NCI-H1092 (cell line): ENCODE data around the gene RBM12.

Experiments used
- DNase-seq: peaks from one replicate; lab custom pipeline; 2025; lab: John Stamatoyannopoulos, UW

RBM12 gene

DNA sequence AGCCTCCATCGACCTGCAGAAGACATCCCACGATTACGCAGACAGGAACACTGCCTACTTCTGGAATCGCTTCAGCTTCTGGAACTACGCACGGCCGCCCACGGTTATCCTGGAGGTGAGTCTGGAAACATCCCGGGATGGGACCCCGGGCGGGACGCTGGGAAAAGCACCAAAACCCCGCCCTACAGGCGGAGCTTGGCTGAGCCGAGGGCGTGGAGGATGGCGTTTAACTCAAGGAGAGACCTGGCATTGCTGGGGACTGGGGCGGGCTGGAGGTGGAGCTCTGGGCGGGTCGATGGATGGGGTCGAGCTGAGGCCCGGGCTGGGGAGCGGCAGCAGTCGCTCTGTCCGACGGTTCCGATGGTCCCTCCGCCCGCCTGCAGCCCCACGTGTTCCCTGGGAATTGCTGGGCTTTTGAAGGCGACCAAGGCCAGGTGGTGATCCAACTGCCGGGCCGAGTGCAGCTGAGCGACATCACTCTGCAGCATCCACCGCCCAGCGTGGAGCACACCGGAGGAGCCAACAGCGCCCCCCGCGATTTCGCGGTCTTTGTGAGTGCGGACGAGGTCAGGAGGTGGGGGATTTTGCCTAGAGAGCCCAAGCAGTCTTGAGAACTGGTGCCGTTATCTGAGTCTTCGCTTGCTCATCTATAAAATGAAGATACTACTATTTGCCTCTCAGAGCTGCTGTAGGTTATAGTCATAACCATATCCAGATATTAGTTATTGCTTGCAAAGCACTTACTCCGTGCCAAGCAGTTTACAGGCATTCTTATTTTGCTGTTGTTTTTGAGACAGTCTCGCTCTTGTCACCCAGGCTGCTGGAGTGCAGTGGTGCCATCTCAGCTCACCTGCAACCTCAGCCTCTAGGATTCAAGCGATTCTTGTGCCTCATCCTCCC, 45.3 kb downstream of the RBM12 start:
- DNase-seq, result peak; percentile 40

DNA sequence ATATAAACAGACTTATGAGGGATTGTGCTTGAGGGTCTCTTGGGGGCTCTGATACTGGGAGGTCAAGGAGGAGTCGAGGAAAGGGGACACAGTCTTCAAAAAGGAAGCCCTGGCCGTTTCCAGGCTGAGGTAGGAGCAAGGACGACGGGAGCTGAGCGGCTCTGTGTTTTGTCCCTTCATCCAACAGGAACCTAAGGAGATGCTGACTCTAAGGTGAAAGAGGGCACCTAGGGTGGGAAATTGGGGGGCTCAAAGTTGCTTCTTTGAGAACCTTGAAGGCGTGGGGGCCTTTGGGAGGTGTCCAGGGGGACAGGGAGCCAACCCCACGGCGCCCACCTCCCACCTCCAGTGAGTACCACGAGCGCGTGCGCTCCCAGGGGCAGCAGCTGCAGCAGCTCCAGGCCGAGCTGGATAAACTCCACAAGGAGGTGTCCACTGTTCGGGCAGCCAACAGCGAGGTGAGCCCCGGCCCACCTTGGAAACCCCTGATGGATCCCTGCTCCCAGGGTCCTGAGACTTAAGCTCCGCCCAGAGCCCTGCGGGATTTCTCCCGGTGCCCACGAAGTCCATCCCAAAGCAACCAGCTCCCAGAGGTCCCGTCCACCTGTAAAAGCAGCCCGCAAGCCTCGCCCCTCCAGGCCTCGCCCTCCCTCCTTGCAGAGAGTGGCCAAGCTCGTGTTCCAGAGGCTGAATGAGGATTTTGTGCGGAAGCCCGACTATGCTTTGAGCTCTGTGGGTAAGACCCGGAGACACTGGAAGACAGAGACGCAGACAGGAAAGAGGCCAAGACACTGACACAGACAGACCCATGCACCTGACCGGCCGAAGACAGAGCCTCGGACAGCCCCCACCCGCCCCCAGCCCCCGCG, 46.2 kb downstream of the RBM12 start:
- DNase-seq, result no peak

DNA sequence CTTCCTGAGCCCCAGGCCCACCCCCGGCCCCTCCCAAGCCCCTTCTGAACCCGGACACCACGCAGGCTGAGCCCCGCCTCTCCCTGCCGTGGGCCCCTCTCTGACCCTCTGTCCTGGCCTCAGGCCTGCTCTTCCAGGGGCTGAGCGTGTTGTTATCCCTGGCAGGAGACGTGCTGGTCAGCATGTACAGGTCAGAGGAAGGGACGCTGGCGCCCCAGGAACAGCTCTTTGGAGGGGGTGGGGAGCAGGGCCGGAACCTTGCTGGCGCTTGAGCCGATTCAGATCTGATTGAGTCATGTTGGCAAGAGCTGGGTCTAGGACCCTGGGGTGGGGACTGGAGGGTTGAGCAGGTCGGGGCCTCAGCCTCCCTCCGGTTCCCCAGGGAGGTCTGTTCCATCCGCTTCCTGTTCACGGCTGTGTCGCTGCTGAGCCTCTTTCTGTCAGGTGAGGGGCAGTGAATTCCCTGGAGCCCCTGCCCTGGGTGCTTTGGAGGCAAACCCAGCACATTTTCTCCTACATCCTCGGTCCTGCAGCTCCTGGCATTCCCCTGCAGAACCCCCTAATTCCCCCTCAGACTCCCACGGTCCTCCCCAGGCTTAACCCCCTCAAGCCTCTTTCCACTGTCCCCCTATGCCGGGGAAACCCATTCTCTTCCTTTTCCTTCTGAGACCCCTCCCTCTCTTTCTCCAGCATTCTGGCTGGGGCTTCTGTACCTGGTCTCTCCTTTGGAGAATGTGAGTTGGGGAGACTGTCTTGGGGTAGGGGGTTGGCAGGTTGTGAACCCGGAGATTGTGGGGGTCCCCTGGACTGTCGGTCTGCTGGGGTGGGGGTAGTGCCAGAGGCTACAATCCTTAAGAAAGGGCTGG, 47.1 kb downstream of the RBM12 start:
- peak; percentile 30 for DNase-seq

DNA sequence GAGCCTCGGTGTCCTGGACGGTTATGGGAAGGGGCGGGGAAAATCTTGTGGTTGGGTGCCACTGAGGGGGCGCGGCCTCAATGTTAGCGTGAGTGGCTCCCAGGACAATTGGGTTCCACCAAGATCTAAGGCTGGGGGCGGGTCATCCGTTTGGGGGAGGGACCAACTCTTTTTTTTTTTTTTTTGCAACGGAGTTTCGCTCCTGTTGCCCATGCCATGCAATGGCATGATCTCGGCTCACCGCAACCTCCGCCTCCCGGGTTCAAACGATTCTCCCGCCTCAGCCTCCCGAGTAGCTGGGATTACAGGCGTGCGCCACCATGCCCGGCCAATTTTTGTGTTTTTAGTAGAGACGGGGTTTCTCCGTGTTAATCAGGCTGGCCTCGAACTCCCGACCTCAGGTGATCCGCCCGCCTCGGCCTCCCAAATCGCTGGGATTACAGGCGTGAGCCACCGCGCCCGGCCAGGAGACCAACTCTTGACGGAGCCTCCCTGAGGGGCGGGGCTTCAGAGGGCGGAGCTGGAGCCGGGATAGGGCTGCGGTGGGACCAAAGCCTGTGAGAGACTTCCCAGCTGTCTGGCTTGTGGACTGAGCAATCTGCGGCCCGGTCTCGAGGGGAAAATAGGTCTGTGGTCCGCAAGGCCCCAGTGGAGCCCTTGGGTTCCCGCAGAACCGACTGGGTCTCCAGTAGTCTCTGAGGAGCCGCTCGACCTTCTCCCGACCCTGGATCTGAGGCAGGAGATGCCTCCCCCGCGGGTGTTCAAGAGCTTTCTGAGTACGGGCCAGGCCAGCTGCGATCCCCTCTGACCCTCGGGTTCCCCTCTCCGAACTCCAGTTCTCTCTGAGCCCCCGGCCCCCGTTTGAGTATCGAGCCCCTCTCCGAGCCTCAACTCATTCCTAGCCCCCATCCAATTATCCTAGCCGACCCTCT, 48.0 kb downstream of the RBM12 start:
- DNase-seq, result peak; percentile 41

DNA sequence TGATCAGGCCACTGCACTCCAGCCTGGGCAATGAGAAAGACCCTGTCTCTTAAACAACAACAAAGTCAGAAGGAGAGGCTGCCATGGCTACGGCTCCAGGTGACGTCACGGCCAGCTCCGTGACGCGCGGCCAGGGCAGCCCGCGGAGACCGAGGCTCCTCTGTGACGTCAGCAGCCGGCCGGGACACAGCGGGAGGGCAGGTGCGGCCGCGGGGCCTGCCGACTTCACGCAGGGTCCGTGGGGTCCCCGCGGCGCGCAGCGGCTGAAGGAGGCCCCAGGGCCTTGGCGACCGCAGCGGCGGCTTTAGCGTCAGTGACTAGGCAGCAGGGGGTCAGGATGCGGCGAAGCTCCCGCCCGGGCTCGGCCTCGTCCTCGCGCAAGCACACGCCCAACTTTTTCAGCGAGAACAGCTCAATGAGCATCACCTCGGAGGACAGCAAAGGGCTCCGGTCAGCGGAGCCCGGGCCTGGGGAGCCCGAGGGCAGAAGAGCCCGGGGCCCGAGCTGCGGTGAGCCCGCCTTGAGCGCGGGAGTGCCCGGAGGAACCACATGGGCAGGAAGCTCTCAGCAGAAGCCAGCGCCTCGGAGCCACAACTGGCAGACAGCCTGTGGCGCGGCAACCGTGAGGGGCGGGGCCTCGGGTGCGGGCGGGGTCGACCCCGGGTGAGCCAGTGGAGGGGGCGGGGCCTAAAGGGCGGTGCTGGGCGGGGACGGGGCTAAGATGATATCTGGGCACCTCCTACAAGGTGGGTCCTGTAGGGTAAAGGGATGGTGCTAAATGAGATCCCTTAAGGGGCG, 48.8 kb downstream of the RBM12 start, which contains the start of gene SPAG4:
Gene SPAG4, plus strand, starts transcription at position 163 of the 798 bp plus-strand sequence. Its CDS starts 175 bp downstream, at position 338.
- DNase-seq, result peak; percentile 98

DNA sequence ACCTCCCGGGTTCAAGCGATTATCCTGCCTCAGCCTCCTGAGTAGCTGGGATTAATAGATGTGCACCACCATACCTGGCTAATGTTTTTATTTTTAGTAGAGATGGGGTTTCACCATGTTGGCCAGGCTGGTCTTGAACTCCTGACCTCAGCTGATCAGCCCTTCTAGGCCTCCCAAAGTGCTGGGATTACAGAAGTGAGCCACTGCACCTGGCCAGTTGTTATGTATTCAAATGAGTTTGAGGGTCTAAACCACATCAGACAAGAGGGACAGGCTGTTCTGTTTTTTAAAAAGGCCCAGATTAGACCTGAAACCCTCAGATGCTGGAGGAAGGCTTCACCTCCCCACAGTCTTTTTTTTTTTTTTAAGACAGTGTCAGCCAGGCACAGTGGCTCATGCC, 53.2 kb downstream of the RBM12 start:
- DNase-seq, result no peak

DNA sequence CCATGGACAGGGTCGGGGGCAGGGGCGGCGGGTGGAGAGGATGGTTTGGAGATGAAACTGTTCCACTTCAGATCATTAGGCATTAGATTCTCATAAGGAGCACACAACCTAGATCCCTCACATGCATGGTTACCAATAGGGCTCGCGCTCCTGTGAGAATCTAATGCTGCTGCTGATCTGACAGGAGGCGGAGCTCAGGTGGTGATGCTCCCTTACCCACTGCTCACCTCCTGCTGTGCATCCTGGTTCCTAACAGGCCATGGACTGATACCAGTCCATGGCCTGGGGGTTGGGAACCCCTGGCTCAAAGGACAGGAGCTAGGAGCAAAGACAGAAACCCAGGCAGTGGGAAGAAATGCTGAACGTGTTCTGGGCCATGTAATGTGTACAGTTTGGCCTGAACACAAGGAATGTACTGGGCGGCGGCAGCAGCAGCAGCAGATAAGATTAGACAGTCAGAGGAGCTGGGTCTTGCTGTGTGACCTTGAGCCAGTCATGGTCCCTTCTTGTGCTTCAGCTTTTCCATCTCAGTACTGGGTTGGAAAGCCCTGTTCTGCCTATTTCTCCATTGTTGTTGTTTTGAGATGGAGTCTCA, 53.8 kb downstream of the RBM12 start:
- no peak for DNase-seq

DNA sequence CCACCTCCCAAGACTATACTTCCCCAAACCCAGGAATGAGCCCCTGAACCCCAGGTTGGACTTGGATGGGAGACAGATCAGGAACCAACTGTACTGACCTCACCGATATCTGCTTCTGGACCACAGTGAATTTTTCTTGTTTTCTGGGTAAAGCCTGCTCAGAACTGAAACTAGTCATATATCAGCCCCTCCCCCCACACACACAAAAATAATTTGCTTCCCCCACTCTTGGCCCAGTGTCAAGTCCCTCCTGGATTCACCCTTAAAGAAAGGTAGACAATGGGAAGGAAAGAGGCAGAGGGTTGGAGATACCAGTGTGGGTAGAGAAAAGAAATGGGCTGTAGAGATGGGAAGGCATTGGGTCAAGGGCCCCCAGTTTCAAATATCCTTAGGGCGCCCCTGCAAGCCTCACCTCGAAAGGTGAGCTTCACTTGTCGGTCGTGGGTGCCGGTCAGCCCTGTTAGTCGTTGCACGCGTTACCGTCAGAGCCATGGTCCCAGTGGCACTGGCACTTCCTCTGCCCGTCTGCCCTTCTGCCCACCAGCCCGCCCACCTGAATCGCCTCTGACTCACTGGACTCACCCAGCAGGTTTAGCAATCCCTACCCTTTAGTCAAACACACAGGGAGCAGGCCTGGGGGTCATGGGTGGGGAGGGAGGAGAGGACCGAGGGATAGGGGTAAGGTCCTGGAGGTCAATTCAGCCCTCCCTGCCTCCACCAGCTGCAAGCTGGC, 57.5 kb downstream of the RBM12 start:
- DNase-seq, result no peak

DNA sequence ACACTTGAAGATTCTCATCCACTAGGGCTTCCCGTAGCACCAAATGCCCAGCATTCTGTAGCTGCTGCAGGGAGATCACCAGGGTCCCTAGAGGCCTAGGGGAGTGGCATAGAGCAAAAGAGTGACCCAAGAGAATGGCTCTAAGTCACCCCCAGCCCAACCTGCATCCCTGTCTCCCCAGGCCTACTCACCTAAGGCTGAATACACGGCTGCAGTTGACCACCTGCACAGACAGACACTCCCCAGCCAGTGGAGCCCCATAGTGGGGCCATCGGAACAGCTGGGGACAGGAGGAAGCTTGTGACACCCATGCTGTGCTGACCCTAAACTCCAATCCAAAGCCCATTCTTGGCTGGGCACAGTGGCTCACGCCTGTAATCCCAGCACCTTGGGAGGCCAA, 58.6 kb downstream of the RBM12 start:
- no peak for DNase-seq

DNA sequence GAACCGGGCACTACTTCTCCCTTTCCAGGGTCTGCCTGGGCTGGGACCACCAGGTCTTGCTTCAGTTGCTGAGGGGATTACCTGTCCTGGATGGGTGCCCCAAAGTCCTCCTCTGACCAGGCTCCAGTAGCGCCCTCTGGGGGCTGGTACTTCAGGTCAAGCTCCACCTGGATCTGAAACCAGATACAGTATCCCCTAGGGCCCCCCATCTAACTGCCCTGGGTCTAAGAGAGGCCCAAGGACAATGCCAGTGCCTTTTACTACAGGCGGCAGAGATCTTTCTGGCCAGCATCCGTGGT, 60.3 kb downstream of the RBM12 start:
- DNase-seq, result no peak

DNA sequence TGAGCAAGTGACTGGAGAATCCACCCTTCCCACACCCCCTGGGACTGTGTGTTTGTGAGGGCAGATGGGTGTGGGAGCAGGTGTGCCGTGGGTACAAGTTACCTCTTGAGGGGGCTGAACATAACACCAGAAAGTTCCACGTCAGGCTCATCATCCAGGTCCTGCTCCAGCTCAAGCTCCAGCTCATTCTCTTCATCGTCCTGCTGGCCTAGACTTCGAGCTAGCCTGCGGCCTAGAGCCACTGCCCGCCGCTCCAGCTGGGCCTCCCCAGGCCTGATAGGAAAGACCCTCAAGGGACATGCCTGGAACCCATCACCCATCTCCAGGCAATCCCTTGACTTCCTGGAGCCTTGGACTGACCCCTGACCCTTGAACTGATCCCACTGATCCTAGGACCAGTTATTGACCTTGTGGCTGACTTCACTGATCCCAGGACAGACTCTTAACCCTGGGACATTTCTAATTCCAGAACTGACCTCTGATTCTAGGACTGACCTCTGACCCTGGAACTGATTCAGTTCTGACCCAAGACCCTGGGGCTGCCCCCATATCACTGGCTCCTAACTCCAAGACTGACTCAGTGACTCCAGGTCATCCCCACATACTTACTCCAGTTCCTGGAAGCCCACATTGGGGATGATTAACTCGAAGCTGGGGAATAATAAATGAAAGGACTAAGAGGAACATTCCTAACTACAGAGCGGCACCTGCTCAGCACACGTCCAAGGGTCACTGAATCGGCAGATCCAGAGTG, 60.8 kb downstream of the RBM12 start:
- no peak for DNase-seq

DNA sequence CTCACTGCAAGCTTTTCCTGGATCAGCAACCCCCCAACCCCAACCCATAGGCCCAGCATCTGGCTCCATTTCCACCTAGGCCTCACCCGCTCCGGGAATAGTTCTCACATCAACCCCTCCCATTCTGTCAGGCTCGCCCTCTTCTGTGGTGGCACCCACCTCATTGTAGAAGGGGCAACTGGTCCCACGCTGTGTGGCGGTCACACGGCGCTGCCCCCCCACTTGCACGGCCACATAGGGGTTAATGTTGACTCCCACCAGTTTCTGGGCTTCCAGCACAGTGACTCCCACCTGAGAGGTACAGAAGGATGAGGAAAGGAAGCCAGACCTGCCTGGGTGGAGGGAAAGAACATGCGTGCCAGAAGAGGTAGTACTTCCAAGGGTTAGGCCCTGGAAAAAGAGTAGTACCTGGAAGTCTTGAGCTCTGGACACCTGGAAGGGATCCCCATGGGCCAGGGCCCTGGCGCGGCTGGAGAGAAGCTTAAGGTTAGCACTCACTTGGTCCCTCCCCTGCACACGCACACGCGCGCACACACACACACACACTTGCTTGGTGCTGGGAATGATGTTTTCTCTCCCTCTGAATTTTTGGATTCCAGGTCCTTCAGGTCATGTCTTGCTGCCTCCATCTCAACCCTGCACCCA, 61.7 kb downstream of the RBM12 start:
- no peak for DNase-seq

DNA sequence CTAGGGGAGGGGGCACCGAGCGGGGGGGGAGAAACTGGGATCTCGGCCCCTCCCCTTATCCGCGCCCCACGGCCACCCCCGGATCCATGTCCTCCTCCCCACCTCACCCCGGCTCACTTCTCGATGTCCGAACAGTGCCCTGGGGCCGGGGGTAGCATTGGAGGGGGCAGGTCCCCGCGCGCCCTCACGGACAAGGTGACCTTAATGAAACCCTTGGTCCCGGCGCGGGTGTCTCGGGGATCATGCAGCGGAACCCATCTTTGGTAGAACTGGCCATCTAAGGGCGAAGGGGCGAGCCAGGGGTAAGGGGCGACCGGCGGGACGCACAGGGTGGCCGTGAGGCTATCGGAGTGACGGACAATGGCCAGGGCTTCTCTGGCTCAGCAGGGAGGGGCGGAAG, 62.7 kb downstream of the RBM12 start:
- no peak for DNase-seq

DNA sequence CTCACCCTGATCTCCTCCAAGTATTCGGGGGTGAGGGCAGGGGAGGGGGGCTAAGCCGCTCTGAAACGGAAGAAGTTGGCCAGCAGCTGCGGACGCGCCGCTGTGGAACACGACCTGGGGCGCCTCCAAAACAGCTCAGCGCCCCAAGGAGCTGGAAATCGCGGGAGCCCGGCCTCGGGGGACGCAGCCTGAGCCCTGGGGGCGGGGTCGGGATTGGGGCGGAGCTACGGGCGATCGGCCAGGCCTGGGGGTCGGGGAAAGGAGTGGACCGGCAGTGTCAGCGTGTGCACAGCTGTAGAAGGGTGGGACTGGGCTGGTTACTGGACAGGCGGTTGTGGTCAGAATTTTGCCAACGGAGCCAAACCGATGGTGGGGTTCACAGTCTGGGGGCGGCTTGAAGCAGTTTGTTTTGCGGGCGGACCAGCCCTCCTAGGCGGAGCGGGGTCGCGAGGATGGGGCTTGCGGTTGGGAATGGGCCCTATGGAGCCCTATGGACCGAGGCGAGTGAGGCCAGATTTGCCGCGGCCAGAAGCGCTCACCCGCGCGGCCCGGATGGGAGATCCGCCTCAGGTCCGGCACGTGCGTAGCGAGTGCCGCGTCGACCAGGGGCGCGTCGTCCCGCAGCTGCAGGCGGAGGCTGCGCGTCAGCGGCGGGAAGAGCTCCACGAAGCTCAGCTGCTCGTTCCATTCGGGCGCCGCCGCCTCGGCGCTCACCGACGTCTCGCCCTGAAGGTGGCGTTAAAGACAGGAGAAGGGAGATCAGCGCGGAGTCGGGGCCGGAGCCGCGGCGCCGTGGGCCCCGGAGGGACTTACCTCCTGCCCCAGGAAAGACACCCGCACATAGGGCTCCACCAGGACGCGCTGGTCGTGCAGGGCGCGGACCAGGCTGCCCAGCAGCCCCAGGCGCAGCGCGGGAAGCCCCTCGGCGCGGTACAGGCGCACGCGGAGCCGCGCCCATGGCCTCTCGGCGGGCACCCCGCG, 63.4 kb downstream of the RBM12 start:
- DNase-seq, result peak; percentile 52

DNA sequence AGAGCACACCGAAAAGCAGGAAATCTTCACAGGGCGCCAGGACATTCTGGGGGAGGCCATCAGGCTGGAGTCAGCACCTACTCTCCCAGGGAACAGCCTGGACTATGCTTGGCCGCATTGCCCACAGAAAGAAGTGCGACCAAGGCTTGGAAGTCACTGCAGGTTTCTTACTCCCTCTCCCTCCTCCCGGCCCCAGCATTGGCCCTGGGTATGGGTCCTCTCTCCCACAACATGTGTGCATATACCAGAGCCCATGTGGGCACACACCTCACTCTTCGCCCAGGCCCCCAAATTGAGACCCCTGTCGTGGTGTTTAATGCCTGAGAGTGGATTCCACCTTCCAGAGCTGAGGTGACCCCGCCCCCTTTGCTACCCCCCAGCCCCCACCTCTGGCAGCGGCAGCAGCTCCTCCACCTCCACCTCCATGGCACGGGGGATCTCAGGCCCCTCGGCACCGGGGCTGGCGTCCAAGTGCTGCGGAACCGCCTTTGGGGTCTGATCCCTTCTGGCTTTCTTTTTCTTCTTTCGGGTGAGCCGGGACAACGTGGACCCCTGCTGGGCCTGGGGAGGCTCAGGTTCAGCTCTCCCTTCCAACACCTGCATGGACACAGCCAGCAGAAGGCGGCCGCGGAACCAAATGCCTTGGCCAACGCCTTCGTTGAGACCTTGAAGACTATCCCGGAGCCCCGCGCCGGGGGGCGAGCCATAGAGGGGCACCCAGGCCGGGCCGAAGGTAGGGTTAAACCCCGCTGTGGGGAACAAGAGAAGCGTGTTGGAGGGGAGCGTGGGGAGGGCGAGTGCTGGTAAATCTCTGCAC, 64.3 kb downstream of the RBM12 start:
- no peak for DNase-seq

DNA sequence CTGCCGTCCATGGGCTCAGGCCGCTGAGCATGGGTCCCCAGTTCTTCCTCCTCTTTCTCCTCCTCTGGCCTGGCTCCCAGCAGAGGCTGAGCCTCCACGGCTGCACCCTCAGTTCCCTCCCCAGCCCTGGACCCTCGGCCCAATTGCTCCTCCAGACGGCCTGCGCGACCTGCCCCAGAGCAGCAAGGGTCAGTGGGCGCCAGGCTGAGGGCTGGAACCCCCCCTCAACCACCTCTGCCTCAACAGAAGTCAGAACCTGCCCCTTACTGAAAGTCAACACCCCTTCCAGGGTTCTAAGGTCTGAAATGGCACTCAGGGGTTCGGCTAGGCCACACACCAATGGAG, 65.0 kb downstream of the RBM12 start:
- DNase-seq, result no peak
